ENCODE data around the gene SYCP2L. TPM values are rescaled to one million over a fixed set of nuclear protein-coding genes. Genes with fewer than 3 reads are reported as not detected.
A peak's percentile ranks its signal among the peaks of the same experiment; 100 is the strongest.

Gene SYCP2L
- total and polyA plus RNA-seq, 10 of the 15 experiments (the other 5 are each of a cell fraction or from before 2014, with no cell fraction given), result 0.03 to 0.12 (median 0.04) TPM; not detected in 7

DNA sequence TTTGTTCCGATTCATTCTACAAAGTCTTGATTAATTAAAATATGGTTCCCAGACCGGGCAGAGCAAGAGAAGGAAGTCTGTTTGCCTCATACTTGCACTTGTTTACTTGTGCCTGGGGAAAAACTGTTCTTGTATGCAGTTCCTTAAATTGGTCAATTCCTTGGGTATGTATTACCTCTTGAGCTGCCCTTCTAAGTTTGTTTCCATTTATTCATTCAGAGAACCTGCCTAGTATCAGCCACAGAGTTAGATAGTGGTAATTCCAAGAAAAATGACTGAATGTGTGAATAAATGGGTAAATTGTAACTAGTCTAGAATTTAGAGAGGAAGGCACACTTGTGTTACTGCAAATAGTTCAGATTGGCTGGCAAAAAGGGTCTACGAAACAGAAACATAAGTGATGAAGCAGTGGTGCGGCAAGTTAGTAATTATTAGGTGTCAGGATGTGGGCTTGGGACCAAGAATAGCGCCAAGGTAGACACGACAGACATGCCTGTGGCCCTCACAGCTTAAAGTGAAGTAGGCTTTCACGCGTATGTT lies 48.0 kb upstream of the SYCP2L start (continued):
- TF ChIP-seq NFYA (IDR thresholded peaks at IDR 0.05; ENCODE audit: borderline replicate concordance, low read depth, low read length), result no peak
- TF ChIP-seq, protein P1, sequence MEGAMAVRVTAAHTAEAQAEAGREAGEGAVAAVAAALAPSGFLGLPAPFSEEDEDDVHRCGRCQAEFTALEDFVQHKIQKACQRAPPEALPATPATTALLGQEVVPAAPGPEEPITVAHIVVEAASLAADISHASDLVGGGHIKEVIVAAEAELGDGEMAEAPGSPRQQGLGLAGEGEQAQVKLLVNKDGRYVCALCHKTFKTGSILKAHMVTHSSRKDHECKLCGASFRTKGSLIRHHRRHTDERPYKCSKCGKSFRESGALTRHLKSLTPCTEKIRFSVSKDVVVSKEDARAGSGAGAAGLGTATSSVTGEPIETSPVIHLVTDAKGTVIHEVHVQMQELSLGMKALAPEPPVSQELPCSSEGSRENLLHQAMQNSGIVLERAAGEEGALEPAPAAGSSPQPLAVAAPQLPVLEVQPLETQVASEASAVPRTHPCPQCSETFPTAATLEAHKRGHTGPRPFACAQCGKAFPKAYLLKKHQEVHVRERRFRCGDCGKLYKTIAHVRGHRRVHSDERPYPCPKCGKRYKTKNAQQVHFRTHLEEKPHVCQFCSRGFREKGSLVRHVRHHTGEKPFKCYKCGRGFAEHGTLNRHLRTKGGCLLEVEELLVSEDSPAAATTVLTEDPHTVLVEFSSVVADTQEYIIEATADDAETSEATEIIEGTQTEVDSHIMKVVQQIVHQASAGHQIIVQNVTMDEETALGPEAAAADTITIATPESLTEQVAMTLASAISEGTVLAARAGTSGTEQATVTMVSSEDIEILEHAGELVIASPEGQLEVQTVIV (IDR thresholded peaks at IDR 0.05; ENCODE audit: borderline replicate concordance, partially characterized antibody), result no peak
- TF ChIP-seq HDGF (IDR thresholded peaks at IDR 0.05), result no peak
- no peak for TF ChIP-seq ZZZ3 (IDR thresholded peaks at IDR 0.05; ENCODE audit: control insufficient read depth, insufficient read length, low read depth)
- peak in 1 of 2 experiments; percentile 64; a peak in 2 of 4 replicates for TF ChIP-seq EP300 (IDR thresholded peaks at IDR 0.05; ENCODE audit: borderline replicate concordance in 1 of 2, control insufficient read depth in 1 of 2, low read depth in 2 of 2, low read length in 2 of 2)
- no peak for TF ChIP-seq NRF1 (conservative IDR thresholded peaks at IDR 0.05; ENCODE audit: low read depth, low read length)
- no peak for TF ChIP-seq IRF3 (IDR thresholded peaks at IDR 0.05)
- TF ChIP-seq ZSCAN29 (IDR thresholded peaks at IDR 0.05), result no peak
- no peak for TF ChIP-seq NR2C1 (IDR thresholded peaks at IDR 0.05)
- TF ChIP-seq MYC (IDR thresholded peaks at IDR 0.05; ENCODE audit: insufficient read depth, insufficient read length, insufficient replicate concordance, low read length, severe bottlenecking), result no peak
- TF ChIP-seq KLF5 (IDR thresholded peaks at IDR 0.05; ENCODE audit: partially characterized antibody), result no peak
- no peak for TF ChIP-seq ZBTB11 (CRISPR knock-in tag; IDR thresholded peaks at IDR 0.05)
- peak; percentile 46 for TF ChIP-seq IKZF1 (conservative IDR thresholded peaks at IDR 0.05)
- no peak for TF ChIP-seq CBFB (IDR thresholded peaks at IDR 0.05; ENCODE audit: low read depth)
- no peak for TF ChIP-seq ESRRA (IDR thresholded peaks at IDR 0.05; ENCODE audit: low read length)
- TF ChIP-seq RB1 (IDR thresholded peaks at IDR 0.05; ENCODE audit: borderline replicate concordance), result no peak
- TF ChIP-seq NFXL1 (IDR thresholded peaks at IDR 0.05; ENCODE audit: borderline replicate concordance), result no peak
- TF ChIP-seq TCF3 (IDR thresholded peaks at IDR 0.05; ENCODE audit: borderline replicate concordance, insufficient read depth, low read depth, low read length), result no peak
- TF ChIP-seq, protein P2, sequence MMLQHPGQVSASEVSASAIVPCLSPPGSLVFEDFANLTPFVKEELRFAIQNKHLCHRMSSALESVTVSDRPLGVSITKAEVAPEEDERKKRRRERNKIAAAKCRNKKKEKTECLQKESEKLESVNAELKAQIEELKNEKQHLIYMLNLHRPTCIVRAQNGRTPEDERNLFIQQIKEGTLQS (IDR thresholded peaks at IDR 0.05; ENCODE audit: borderline replicate concordance, extremely low read depth, low read depth, low read length), result no peak
- peak; percentile 49; the same call in 1 of the 2 replicates for TF ChIP-seq EED (IDR thresholded peaks at IDR 0.05; ENCODE audit: low read depth)
- TF ChIP-seq ATF7 (IDR thresholded peaks at IDR 0.05; ENCODE audit: low read depth), result 0 out of 2 replicates have a peak, but pooled peaks have one; percentile 42

All from GM12878 (cell line).